Kidney (tissue), 14 donors: Measurements from ENCODE around the gene MORN1. TPM values are rescaled to one million over a fixed set of nuclear protein-coding genes. Genes with fewer than 3 reads are reported as not detected.

Source experiments
- DNase-seq, 5 donors: peaks; one replicate each; pipeline ENCODE4 v3.0.0-alpha.2; 2013 to 2020
- FAIRE-seq: peaks from 2 replicates; lab custom pipeline; 2012; peaks lifted over from hg19 to GRCh38; lab: Jason Lieb, UNC
- H3K27ac ChIP-seq, 2 donors: one replicate each; pipeline ENCODE4 v1.7.0; 2013; ENCODE audit warnings: low read depth in 2 of 2, low read length in 2 of 2, inconsistent platforms in 1 of 2
- H3K27me3 ChIP-seq: one replicate; pipeline ENCODE4 v1.7.1; 2013; ENCODE audit warnings: low read length, inconsistent platforms; ENCODE audit not compliant: control insufficient read depth, insufficient read depth
- H3K36me3 ChIP-seq, 3 donors: one replicate each; pipeline versions ENCODE4 v1.7.0 to v1.7.1; 2013; ENCODE audit warnings: low read length in 3 of 3, control low read depth in 1 of 3, inconsistent platforms in 1 of 3; ENCODE audit not compliant: insufficient read depth in 3 of 3, control insufficient read depth in 2 of 3
- H3K4me1 ChIP-seq, 3 donors: one replicate each; pipeline versions ENCODE4 v1.7.0 to v1.7.1; 2013; ENCODE audit warnings: low read length in 3 of 3, inconsistent platforms in 1 of 3, low read depth in 1 of 3; ENCODE audit not compliant: control insufficient read depth in 2 of 3, insufficient read depth in 2 of 3
- H3K4me3 ChIP-seq, 3 donors: one replicate each; pipeline versions ENCODE4 v1.7.0 to v1.8.1; 2013; ENCODE audit warnings: low read length in 3 of 3, control low read depth in 1 of 3, inconsistent platforms in 1 of 3
- H3K9ac ChIP-seq, 3 donors: one replicate each; pipeline versions ENCODE4 v1.7.0 to v1.7.1; 2013; ENCODE audit warnings: low read length in 3 of 3, control low read depth in 1 of 3, inconsistent platforms in 1 of 3
- H3K9me3 ChIP-seq, 3 donors: one replicate each; pipeline versions ENCODE4 v1.7.0 to v1.7.1; 2013; ENCODE audit warnings: low read length in 3 of 3, control low read depth in 1 of 3, inconsistent platforms in 1 of 3; ENCODE audit not compliant: control insufficient read depth in 2 of 3, insufficient read depth in 1 of 3
- CTCF ChIP-seq: IDR thresholded peaks from 3 replicates; pipeline ENCODE4 v1.5.1; 2012; ENCODE audit warnings: mild to moderate bottlenecking, moderate library complexity, borderline replicate concordance; ENCODE audit not compliant: insufficient read depth; ENCODE audit errors: extremely low read depth
- intact Hi-C: fragments of 100-400 bp; cut with DNase I; formaldehyde crosslinking; loops from one replicate; pipeline ENCODE4 v1.11.1; 2022
- polyA plus RNA-seq: library from polyadenylated mRNA; stranded (reverse); fragments of 350-450 nt; fragmentation: Illumina TruSeq; extraction: RNeasy Lipid Tissue Mini Kit (QIAGEN cat#74804); gene quantifications from one replicate; pipeline ENCODE4 v1.2.3, GENCODE V29; 2014; ENCODE audit warnings: low read depth, low replicate concordance; ENCODE audit not compliant: insufficient read depth
- total RNA-seq: library from RNA; stranded (reverse); fragmentation: NEBNext Ultra II Directional; extraction: Animal tissue kit (Norgen Biotek cat#: 25700); gene quantifications from one replicate; pipeline ENCODE4 v1.2.1, GENCODE V29; 2021
- donor health status: control.
- donor health status: control.
- donor health status: control.
- donor health status: control.
- donor health status: control.
- donor health status: DM: yes; HTN: yes; CAD: no.
- donor health status: Normal renal cell carcinoma (clear cell type).

MORN1 gene
- total and polyA plus RNA-seq, 2 donors from 2014 or later, result 9.0 to 24.7 TPM

GRCh38 chr1:2299131-2299627 is 92.2 kb downstream of the MORN1 start:
- Histone ChIP-seq H3K4me3 (no peak overlapping the region), H3K27me3 (no peaks in the 10 kb centered on the region), H3K36me3 (peaks cover 0 to 4% (median 0%) of the 10 kb centered on the region in 3 donors), H3K9me3 (no peaks in the 10 kb centered on the region), H3K4me1 (peaks cover 0 to 46% (median 24%) of the 10 kb centered on the region in 3 donors), H3K27ac (peak overlapping the region; percentile 43 to 54), H3K9ac (peak overlapping the region in 2 of 3 donors; percentile 15 to 41)
- intact Hi-C loops, result no loop called here
- no peak for TF ChIP-seq CTCF
- FAIRE-seq, result no peak
- DNase-seq, result peak in 1 of 5 donors; percentile 45

GRCh38 chr1:2298685-2299084 is 92.7 kb downstream of the MORN1 start:
- intact Hi-C loops, result no loop called here
- Histone ChIP-seq H3K4me3 (no peak overlapping the region), H3K27me3 (no peaks in the 10 kb centered on the region), H3K4me1 (peaks cover 0 to 47% (median 24%) of the 10 kb centered on the region in 3 donors), H3K9me3 (no peaks in the 10 kb centered on the region), H3K36me3 (no peaks in the 10 kb centered on the region), H3K27ac (peak overlapping the region in 1 of 2 donors; percentile 32), H3K9ac (no peak overlapping the region)
- DNase-seq (no peak), FAIRE-seq (no peak)
- no peak for TF ChIP-seq CTCF

- DNase-seq, result no peak
- H3K9me3 ChIP-seq, result no peaks in the 10 kb centered on the region
- no peaks in the 10 kb centered on the region for H3K36me3 ChIP-seq
- FAIRE-seq, result no peak
- intact Hi-C loops, result no loop called here
- H3K9ac ChIP-seq, result no peak overlapping the region
- no peak overlapping the region for H3K4me3 ChIP-seq
- H3K27me3 ChIP-seq, result no peaks in the 10 kb centered on the region
- H3K4me1 ChIP-seq, result peaks cover 0 to 50% (median 26%) of the 10 kb centered on the region in 3 donors
- TF ChIP-seq CTCF, result no peak
- no peak overlapping the region for H3K27ac ChIP-seq
Observed at GRCh38 chr1:2297246-2298011, 93.9 kb downstream of the MORN1 start.
